Measurements from ENCODE around the gene AMN.
"Not testable (repeated sequence)": the region's sequence is repeated elsewhere in the genome, so short reads cannot be mapped to it uniquely, and the experiment has no call there.

AMN gene

DNA sequence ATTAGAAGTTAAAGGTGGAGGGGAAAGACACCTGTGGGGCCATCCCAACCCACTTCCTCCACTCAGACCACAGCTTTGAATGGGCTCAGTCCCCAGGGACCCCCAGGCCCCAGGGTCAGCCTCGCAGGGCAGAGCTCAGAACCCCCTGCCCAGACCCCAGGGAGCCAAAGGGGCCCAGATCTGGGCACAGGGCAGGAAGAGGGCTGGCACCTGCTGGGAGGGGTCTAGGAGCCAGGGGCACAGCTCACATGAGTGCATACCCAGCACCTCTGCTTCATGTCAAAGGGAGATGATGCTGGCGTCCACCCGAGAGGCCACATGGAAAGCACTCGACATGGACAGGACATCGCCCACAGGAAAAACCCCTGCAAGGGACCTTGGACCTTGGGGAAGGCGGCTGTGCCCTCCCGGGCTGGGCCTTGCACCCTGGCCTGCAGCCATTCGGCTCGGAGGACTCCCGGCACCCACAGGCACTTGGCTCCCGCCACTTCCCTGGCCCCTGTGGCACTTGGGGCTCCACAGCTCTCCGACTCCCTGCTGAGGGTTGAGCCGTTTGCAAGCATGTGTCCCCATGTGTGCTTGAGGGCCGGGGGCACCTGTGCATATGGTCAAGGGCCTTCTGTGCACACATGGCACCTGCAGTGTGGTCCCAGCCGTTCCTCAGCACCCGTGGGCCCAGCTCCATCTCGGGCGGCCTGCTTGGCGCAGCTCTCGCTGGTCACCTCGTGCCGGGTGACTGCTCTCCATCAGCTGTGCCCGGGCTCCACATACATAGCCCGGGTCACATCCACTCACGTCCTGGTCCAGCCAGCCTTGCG is 7.8 kb upstream of the AMN start:
- no peak for DNase-seq

DNA sequence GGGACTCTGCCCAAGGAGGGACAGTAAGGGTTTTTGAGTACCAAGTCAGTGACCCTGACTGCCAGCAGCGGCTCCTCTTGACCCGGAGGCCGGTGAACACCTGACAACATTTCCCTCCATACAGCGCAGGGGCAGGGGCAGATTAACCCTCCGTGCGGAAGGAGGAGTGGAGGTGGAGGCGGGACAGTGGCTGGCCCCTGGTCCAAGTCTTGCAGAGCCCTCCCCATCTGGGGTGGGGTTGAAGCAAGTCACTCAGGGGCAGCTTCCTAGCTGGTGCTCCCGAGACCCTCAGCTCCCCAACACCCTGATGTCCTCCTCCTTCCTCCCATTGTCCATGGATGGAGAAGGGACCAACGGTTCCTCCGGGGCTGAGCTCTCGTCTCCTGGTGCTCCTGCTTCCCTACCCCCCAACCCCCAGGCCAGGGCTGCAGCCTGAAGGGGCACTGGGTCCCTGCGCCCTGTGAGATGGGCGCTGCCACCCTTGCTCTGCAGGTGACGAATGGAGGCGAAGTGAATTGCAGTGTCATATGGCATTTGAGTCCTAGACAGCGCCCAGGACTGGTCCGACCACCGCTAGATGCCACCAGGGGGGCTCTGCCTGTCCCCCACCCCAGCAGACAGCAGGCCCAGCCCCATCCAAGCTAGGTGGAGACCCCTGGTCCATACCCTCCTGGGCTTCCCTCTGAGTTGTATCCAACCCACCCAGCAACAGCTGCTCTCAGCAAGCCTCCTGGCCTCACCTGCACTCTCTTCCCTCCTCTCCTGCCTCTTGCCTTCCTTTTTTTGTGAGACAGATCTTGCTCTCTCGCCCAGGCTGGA is 7.0 kb upstream of the AMN start:
- no peak for DNase-seq

DNA sequence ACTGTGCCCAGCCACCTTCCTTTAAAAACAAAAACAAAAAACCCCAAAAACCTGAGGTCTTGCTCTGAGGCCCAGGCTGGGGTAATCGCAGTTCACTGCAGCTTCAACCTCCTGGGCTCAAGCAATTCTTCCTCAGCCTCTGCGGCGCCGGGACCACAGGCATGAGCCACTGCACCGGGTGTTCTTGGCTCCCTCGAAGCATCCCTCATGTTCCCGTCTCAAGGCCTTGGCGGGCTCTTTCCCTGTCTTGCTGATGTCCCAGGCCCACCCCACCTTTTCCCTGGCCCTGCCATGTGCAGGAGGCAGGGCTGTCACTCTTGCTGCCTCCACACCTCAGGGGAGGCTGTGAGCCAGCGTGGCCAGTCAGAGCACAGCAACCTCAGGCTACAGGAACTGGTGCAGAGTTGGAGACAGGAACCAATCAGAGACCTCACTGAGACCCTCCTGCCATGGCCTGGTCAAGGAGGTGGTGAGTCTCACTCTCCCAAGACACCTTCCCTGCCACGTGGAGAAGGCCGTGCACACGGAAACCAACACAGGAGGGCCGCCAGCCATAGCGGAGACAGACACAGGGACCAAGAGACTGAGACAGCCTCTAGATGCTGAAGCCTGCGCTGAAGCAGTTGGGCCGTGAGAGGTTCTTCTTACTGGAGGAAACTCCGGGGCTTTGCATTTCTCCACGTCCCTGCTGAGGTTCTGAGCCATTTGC is 6.0 kb upstream of the AMN start:
- no peak for DNase-seq

DNA sequence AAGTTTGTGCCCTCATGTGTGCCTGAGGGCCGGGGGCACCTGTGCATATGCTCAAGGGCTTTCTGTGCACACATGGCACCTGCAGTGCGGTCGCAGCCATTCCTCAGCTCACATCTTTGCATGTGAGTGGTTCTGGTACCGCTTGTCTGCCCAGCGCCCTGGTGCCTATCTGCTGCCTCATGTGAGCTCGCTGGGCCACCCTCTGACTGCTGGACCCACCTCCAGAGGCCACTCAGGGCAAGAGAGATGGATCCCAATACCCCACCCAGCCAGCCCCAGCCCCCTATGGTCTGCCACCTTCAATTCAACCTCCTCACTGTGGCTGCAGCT is 5.4 kb upstream of the AMN start:
- no peak for DNase-seq

DNA sequence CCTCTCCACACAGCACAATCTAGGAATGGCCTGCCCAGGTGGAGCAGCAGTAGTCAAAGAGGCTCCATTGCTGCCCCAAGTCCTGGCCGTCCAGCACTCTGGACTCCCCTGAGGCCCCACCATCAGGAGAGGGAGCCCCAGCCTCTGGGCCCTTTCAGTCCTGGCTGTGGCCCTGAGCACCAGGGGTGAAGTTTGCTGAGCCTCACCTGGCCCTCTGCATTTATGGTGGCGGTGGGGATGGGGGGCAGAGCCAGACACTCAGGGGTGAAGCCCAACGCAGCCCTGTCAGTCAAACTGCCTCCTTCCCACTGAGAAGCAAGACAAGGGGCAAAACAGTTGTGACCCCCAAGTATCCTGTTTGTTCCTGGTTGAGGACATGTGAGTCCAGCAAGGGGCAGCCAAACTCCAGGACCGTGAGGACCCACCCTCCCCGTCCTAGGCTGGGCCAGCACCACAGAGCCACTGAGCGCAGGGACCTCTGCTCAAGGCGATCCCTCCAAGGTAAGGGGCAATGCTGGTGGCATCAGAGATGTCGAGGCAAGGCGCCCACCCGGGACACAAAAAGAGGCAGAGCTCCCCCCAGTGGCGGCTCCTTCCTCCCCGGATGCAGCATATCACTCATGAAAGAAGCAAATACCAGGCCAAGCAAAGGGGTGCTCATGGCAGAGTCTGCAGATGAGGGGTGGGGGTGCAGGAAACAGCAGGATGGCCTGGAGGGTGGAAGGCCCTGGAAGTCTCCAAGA is 4.8 kb upstream of the AMN start:
- peak; percentile 56 for DNase-seq

DNA sequence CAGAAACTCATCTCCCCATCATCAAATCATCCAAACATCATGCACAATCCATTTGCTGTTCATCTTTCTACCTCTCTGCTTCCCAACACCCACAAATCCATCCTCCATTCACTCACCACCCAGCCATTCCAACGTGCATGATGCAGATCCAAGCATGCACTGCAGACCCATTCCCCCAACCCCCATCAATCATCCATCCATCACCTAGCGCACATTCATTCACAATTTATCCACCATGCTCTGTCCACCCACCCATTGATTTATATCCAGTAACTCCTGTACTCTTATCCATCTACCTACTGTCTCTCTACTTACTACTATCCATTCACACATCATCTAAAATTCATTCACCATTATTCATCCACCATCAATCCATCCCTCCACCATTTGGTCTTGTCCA is 4.0 kb upstream of the AMN start:
- DNase-seq: no peak

DNA sequence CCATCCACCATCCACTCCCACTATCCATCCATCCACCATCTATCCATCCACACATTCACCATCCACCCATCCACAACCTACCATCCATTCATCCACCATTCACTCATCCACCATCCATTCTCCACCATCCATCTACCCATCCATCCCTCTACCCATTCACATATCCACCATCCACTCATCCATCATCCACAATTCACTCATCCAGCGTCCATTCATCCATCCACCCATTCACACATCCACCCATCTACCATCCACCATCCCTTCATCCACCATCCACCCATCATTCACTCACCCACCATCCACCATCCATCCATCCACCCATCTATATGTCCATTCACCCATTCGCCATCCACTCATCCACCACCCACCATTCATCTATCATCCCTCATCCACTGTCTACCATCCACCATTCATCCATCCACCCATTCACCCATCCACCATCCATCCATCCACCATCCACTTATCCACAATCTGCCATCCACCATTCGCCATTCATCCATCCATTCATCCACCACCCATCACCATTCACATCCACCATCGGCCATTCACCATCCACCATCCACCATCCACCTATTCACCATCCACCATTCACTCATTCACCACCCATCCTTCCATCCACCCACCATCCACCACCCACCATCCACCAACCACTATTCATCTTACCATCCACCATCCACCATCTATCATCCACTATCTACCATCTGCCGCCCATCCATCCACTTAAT is 2.0 kb upstream of the AMN start:
- no peak for DNase-seq

DNA sequence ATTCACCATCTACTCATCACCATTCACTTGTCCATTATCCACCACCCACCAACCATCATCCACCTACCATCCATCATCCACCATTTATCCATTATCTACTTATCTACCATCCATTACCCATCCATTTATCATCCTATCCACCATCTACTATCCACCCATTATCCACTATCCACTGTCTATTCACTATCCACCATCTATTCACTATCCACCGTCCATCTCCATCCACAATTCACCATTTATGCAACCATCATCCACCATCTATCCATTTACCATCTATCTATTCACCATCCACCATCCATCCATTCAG is 1.5 kb upstream of the AMN start:
- no peak for DNase-seq

DNA sequence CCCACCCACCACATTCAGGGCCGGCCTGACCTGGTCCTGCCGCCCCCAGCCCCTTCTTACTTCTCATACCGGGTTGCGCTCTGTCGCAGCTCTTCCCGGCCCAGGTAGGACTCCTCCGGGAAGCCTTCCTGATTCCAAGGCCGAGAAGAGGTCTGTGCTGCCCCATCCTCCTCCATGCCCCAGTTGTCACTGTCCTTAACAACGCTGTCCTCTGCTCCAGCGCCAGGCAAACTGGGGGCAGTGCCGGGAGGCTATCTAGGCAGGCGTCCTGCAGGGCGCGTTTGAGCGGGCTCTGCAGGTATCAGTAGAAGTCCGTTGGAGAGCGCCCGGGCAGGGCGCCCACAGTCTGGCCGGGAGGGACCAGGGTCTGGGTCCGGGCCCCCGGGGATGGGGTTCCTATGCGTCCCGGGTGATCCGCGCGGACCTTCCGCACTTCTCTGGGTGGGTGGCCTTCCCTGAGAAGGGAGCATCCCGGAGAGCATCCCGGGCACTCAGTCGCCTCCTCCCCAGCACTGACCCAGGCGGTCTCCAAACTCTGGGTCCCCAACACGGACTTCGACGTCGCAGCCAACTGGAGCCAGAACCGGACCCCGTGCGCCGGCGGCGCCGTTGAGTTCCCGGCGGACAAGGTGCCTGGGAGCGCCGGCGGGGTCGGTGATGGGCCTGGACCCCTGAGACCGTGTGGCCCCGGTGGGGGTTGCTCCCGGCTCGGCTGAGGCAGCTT is 900 bp downstream of the AMN start:
- DNase-seq: no peak

DNA sequence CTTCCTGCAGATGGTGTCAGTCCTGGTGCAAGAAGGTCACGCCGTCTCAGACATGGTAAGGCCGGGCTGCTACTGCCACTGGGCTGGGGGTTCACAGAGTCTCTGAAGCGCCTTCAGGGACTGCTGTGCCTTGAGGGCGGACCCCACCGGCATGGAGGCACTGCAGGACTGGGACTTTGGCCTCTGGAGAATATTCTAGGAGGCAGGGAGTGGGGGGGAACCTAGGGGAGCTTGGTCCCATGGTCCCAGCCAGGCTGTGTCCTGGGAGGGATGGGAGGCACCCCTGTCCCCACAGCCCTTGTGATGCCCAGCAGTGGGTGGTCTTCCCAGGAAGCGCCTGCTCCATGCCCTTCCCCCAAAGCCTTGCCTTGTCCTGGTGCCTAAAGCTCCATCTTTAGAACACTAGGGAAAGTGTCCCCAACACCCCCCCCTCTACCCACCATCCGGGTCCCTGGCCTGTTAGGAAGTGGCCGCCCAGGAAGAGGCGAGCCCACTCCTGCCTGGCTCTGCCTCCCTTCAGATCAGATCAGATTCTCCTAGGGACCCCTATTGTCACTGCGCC is 1.5 kb downstream of the AMN start:
- DNase-seq: no peak

DNA sequence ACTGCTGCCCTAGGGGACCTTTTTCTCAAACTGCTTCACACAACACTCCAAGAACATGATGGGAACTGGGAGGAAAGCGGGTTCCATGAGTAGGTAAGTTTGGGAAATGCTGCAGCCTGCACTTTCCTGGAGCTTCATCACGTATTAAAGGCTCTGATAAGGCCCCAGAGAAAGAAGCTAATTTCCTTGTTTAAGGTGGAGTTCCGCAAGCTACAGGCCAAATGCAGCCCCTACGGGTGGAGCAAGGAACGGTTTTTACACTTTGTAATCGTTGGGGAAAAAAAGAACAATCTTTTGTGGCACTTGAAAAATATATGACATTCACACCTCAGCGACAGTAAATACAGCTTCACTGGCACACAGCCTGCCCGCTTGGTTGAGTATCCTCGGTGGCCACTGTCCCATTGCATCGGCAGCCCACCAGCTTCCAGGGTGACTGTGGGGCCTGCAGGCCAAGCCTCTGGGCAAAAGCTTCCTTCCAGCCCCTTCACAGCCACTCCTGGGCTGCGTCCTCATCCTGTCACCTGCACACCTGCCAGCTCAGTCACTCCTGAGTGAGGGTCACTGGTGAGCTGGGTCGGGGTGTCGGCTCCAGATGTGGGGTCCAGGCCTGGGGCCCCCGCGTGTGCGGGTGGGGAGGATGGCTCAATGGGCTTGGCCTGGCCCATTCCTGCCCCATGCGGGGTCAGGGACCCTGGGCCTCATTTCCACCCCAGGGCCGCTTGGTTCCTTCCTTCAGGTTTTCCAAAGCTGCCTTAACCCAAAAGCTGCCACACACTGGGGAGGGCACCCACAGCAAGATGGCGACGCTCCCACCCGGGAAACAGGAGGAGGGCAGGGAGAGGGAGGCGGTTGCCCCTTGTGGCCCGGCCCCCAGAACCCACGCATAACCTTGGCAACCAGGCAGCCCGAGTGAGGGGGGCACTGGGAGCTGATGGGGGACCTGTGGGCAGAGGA is 2.4 kb downstream of the AMN start:
- no peak for DNase-seq

DNA sequence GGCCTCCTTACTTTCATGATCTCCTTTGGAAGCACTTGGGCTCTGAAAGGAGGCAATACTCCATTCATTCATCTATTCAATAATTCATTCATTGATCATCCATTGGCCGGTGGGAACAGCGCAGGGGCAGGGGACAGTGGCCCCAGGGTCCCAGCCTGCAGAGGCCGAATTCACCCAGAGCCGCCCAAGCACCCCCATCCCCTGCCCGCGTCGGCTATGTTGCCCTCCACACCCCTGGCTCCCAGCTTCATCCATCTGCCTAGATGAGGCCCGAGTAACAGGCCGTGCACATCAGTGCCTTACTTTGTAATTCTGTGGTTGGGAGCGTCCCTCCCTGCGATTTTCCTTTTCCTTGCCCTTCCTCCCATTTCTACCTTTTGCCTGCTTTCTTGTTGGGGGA is 3.2 kb downstream of the AMN start:
- no peak for DNase-seq

DNA sequence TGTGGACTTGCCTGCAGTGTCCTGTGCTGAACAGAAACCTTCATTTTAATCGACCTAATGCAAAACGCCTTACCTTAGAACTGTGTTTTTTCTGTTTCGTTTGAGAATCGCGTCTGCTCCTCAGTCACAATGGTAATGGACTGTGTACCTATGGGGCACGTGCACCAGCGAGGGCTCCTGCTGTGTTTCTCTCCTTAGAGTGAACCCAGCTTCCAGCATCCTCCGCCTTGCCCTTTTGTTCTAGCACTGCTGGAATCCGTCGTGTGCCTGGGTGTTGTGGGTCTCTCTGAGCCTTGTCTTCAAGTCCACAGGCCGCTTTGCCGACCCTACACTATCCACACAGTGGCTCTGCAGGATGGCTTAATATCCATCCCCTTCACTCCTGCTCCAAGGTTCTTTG is 3.6 kb downstream of the AMN start:
- DNase-seq: no peak

DNA sequence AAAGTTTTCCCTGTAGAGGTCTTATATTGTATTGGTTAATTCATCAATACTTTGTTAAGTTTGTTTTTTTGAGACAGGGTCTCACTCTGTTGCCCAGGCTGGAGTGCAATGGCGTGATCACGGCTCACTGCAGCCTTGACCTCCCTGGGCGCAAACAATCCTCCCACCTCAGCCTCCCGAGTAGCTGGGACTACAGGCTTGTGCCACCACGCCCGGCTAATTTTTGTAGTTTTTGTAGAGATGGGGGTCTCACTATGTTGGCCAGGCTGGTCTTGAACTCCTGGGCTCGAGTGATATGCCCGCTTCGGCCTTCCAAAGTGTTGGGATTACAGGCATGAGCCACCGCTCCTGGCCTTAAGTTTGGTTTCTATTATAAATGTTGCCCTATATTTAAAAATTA is 4.4 kb downstream of the AMN start:
- not testable (repeated sequence) for DNase-seq

DNA sequence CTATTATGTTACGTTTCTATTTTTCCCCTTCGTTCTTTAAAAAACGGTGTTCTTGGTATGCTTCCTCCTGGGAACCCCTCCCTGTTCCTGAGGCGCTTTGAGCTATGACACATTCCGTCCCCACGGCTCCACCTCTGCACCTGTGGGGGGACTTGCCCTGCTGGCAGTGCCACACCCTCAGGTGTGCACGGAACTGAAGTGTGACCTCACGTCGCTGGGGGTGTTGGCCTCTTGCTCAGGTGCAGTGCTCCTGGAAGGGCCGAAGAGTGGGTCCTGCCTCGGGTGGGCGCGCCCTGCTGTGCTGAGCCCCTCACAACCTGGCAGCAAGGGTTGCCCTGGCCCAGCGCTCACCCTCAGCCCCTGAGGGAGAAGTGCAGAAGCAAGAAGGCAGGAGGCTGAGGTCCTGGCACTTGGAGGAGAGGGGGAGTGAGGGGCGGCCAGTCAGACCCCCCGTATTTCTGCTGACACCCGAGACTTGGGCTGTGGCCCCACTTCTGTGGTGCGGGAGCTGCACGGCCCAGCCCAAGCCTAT is 4.9 kb downstream of the AMN start:
- DNase-seq: no peak

DNA sequence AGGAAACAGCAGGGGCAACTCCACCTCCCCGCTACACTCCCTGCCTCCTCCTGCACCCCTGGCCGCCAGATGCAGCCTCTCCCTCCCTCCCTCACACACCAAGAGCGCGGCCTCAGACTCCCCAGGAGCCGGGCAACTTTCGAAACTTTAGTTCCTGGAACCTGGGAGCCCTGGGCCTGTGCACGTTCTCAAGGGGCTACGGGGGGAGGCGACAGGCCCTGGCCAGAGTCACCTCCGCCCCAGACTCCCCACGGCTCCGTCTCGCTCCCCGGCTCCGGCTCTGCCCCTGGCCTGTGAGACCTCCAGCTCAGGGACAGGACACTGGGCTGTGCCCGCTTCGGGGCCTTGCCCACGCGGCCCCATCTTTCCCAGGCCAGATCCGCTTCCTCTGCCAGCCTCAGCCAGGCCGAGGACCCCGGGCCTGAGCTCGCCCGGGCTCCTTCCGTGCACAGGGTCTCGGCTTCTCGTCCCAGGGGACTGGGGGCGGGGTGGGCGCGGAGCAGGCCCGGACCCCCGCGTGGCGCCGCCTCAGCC is 5.5 kb downstream of the AMN start:
- DNase-seq: no peak

DNA sequence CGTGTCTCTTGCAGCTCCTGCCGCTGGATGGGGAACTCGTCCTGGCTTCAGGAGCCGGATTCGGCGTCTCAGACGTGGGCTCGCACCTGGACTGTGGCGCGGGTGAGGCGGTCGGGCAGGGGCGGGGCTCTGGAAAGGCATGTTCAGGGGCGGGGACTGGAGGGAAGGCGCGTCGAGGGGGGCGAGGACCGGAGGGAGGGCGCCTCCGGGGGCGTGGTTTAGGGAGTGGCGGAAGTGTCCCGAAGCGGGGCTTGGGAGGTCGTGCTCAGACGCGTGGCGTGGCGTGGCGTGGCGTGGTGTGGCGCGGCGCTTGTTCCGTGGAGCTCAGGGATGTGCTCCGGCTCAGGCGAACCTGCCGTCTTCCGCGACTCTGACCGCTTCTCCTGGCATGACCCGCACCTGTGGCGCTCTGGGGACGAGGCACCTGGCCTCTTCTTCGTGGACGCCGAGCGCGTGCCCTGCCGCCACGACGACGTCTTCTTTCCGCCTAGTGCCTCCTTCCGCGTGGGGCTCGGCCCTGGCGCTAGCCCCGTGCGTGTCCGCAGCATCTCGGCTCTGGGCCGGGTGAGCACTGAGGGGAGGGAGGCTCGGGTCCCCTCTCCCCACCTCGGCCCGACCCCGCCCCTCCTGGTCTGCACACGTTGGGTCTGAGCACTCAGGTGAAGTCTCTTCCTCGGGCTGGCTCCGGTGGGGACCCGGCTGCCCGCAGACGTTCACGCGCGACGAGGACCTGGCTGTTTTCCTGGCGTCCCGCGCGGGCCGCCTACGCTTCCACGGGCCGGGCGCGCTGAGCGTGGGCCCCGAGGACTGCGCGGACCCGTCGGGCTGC is 6.2 kb downstream of the AMN start:
- DNase-seq: peak; percentile 73

DNA sequence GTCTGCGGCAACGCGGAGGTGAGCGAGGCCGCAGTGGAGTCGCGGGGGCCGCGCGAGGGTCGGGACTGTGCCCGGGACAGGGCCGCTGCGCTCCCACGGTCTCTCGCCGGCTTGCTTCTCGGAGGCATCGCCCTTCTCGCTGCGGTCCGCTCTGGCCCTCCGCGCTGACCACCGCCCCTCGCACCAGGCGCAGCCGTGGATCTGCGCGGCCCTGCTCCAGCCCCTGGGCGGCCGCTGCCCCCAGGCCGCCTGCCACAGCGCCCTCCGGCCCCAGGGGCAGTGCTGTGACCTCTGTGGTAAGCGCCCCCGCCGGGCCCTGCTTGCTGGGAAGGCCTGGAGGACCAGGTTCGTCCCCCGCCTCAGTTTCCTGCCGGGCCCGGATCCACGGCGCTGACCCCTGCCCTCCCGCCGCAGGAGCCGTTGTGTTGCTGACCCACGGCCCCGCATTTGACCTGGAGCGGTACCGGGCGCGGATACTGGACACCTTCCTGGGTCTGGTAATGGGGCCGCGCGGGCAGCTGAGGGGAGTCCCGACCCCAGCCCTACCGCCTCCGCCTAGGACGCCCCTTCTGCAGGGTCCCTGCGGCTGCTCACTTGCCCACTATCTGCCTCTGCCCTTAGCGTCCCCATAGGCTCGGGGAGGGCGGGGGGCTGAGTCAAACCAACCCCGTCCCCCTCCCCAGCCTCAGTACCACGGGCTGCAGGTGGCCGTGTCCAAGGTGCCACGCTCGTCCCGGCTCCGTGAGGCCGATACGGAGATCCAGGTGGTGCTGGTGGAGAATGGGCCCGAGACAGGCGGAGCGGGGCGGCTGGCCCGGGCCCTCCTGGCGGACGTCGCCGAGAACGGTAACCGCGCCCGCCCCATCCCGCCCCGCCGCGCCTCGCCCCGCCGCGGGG is 7.0 kb downstream of the AMN start:
- no peak for DNase-seq

All from activated T-cell treated with anti-CD3 and anti-CD28 coated beads for 4 hours (primary cell).